IMR-90 (cell line): ENCODE results near the gene DIP2A. TPM values are rescaled to one million over a fixed set of nuclear protein-coding genes. Genes with fewer than 3 reads are reported as not detected.

ENCODE experiments used
- ATAC-seq: fragments of 200-7000 bp; cut with Tn5 transposase; 2 replicates; pipeline ENCODE4 v1.9.1; 2020; ENCODE audit warnings: low read depth, mild to moderate bottlenecking, moderate library complexity
- BruUV-seq: library from RNA; stranded (reverse); fragments of 400-500 nt; replicated peaks from 2 replicates; lab custom pipeline; 2021; lab: Mats Ljungman, UMichigan
- CTCF ChIA-PET: fragments of 300-600 bp; formaldehyde crosslinking; extraction: SDS; loops from one replicate; lab custom pipeline; 2021; ENCODE audit warnings: antibody characterized with exemption; lab: Yijun Ruan, JAX
- POLR2A ChIA-PET: fragments of 300-600 bp; sonication (Branson Sonifier 250); formaldehyde crosslinking; loops from one replicate; lab custom pipeline; 2022; ENCODE audit warnings: antibody characterized with exemption; ENCODE audit not compliant: unreplicated experiment; lab: Charles Lee
- DNase-seq: peaks from one replicate; pipeline ENCODE4 v3.0.0; 2013
- H2AFZ ChIP-seq: replicated peaks from 2 replicates; pipeline ENCODE3; 2013; ENCODE audit warnings: low read length, mild to moderate bottlenecking; ENCODE audit not compliant: poor library complexity
- H2AK5ac ChIP-seq: 2 replicates; pipeline ENCODE4 v1.6.1; 2013; ENCODE audit warnings: low read depth, low read length, inconsistent platforms
- H2AK9ac ChIP-seq: replicated peaks from 2 replicates; pipeline ENCODE3; 2013; ENCODE audit warnings: mild to moderate bottlenecking, low read depth, low read length, moderate library complexity; ENCODE audit not compliant: poor library complexity
- H2BK120ac ChIP-seq: 2 replicates; pipeline ENCODE4 v1.6.1; 2013; ENCODE audit warnings: low read depth, low read length, inconsistent platforms
- H2BK15ac ChIP-seq: 3 replicates; pipeline ENCODE4 v1.6.1; 2013; ENCODE audit warnings: low read depth, low read length, inconsistent platforms
- H2BK20ac ChIP-seq: 2 replicates; pipeline ENCODE4 v1.6.1; 2013; ENCODE audit warnings: low read depth, mild to moderate bottlenecking, inconsistent platforms, low read length, moderate library complexity
- H2BK5ac ChIP-seq: 2 replicates; pipeline ENCODE4 v1.6.1; 2013; ENCODE audit warnings: mild to moderate bottlenecking, low read depth, low read length, inconsistent platforms; ENCODE audit not compliant: poor library complexity, severe bottlenecking
- H3K14ac ChIP-seq: replicated peaks from 2 replicates; pipeline ENCODE4 v1.6.1; 2013; ENCODE audit warnings: low read depth, low read length, inconsistent platforms
- H3K18ac ChIP-seq: 2 replicates; pipeline ENCODE4 v1.6.1; 2013; ENCODE audit warnings: low read depth, low read length, control low read depth
- H3K23ac ChIP-seq: 2 replicates; pipeline ENCODE4 v1.6.1; 2013; ENCODE audit warnings: low read depth, low read length, inconsistent platforms
- H3K27ac ChIP-seq: 2 replicates; pipeline ENCODE4 v1.5.1; 2013; ENCODE audit warnings: mild to moderate bottlenecking, control low read depth, low read length; ENCODE audit not compliant: insufficient read depth
- H3K27me3 ChIP-seq: 2 replicates; pipeline ENCODE4 v1.6.1; 2013; ENCODE audit warnings: low read length; ENCODE audit not compliant: control insufficient read depth, insufficient read depth
- H3K36me3 ChIP-seq: 2 replicates; pipeline ENCODE4 v1.6.1; 2013; ENCODE audit warnings: low read length, mixed read lengths; ENCODE audit not compliant: control insufficient read depth, insufficient read depth
- H3K4ac ChIP-seq: 2 replicates; pipeline ENCODE4 v1.6.1; 2013; ENCODE audit warnings: low read depth, low read length, inconsistent platforms
- H3K4me1 ChIP-seq: 2 replicates; pipeline ENCODE4 v1.6.1; 2013; ENCODE audit warnings: low read length, mixed read lengths; ENCODE audit not compliant: control insufficient read depth, insufficient read depth
- H3K4me2 ChIP-seq: 2 replicates; pipeline ENCODE4 v1.6.1; 2013; ENCODE audit warnings: low read depth, mild to moderate bottlenecking, control low read depth, low read length, moderate library complexity
- H3K4me3 ChIP-seq: 2 replicates; pipeline ENCODE4 v1.5.1; 2013; ENCODE audit warnings: low read depth, mild to moderate bottlenecking, control low read depth, low read length, moderate library complexity; ENCODE audit not compliant: insufficient read depth
- H3K56ac ChIP-seq: 2 replicates; pipeline ENCODE4 v1.6.1; 2013; ENCODE audit warnings: low read length, inconsistent platforms; ENCODE audit not compliant: insufficient read depth; ENCODE audit errors: extremely low read depth
- H3K79me1 ChIP-seq, 2 experiments: 2 replicates each; pipeline ENCODE4 v1.6.1; 2013; ENCODE audit warnings: low read length in 2 of 2, inconsistent platforms in 1 of 2, low read depth in 1 of 2
- H3K9ac ChIP-seq: 2 replicates; pipeline ENCODE4 v1.6.1; 2013; ENCODE audit warnings: low read depth, low read length, control low read depth
- H3K9me1 ChIP-seq: 2 replicates; pipeline ENCODE4 v1.6.1; 2013; ENCODE audit warnings: low read length, inconsistent platforms; ENCODE audit not compliant: insufficient read depth
- H3K9me3 ChIP-seq: 2 replicates; pipeline ENCODE4 v1.6.1; 2013; ENCODE audit warnings: low read length; ENCODE audit not compliant: control insufficient read depth, insufficient read depth
- H4K20me1 ChIP-seq: 2 replicates; pipeline ENCODE4 v1.6.1; 2013; ENCODE audit warnings: low read length, inconsistent platforms; ENCODE audit not compliant: insufficient read depth
- H4K5ac ChIP-seq: 2 replicates; pipeline ENCODE4 v1.6.1; 2013; ENCODE audit warnings: mild to moderate bottlenecking, low read depth, low read length, control low read depth
- H4K8ac ChIP-seq, 2 experiments: 2 replicates each; pipeline ENCODE4 v1.6.1; 2013; ENCODE audit warnings: low read depth in 2 of 2, low read length in 2 of 2, control low read depth in 1 of 2, inconsistent platforms in 1 of 2
- H4K91ac ChIP-seq: 2 replicates; pipeline ENCODE4 v1.6.1; 2013; ENCODE audit warnings: low read depth, low read length, inconsistent platforms; ENCODE audit not compliant: insufficient read depth
- BHLHE40 ChIP-seq: fragments of 150-350 bp; IDR thresholded peaks from 2 replicates; pipeline ENCODE4 v1.6.1; 2016; ENCODE audit warnings: mild to moderate bottlenecking, low read depth, low read length
- MAFK ChIP-seq: IDR thresholded peaks from 2 replicates; pipeline ENCODE4 v1.6.1; 2012; ENCODE audit warnings: low read depth, low read length, improper control_type of control experiment
- MAZ ChIP-seq: IDR thresholded peaks from 2 replicates; pipeline ENCODE4 v1.6.1; 2012; ENCODE audit warnings: low read depth, mild to moderate bottlenecking, low read length, improper control_type of control experiment, moderate library complexity, borderline replicate concordance
- MXI1 ChIP-seq: IDR thresholded peaks from 2 replicates; pipeline ENCODE4 v1.6.1; 2012; ENCODE audit warnings: low read depth, mild to moderate bottlenecking, low read length, moderate library complexity, borderline replicate concordance
- POLR2A ChIP-seq: IDR thresholded peaks from 2 replicates; pipeline ENCODE4 v1.6.1; 2012; ENCODE audit warnings: mild to moderate bottlenecking, low read depth, low read length
- RAD21 ChIP-seq: IDR thresholded peaks from 2 replicates; pipeline ENCODE4 v1.6.1; 2012; ENCODE audit warnings: low read length, improper control_type of control experiment
- SMC3 ChIP-seq: fragments of 150-350 bp; IDR thresholded peaks from 2 replicates; pipeline ENCODE4 v1.6.1; 2016; ENCODE audit warnings: low read depth, mild to moderate bottlenecking, antibody characterized with exemption, low read length, moderate library complexity
- WGBS, 2 experiments: methylation state at CpG; one replicate each; pipeline versions ENCODE4 v1.1.5 to v1.1.7; 2013; ENCODE audit warnings: missing lambda C conversion rate in 2 of 2; ENCODE audit not compliant: insufficient read length in 1 of 2; ENCODE audit errors: extremely low coverage in 2 of 2; 5-methylcytosine and 5-hydroxymethylcytosine counted together
- dilution Hi-C: fragments of 300-500 bp; cut with HindIII; formaldehyde crosslinking; loops from one replicate; pipeline ENCODE4 v1.14.3; 2018; ENCODE audit warnings: low sequenced_read_pairs; ENCODE audit not compliant: unreplicated experiment
- in situ Hi-C: fragments of 300-500 bp; cut with MboI; formaldehyde crosslinking; loops from 3 replicates; pipeline ENCODE4 v1.14.3; 2019; ENCODE audit warnings: low sequenced_read_pairs, inconsistent platforms, mixed read lengths
- intact Hi-C: fragments of 100-400 bp; cut with micrococcal nuclease; formaldehyde crosslinking; loops from 2 replicates; pipeline ENCODE4 v1.10.0; 2022
- polyA plus RNA-seq, 3 experiments: library from polyadenylated mRNA; depleted of rRNA; stranded (reverse); fragments of >200 nt; gene quantifications; 2 replicates each; pipeline ENCODE4 v1.2.3, GENCODE V29; 2012; ENCODE audit warnings: low replicate concordance in 1 of 3
- total RNA-seq: library from RNA; depleted of rRNA; stranded (reverse); fragments of >200 nt; gene quantifications from 2 replicates; pipeline ENCODE4 v1.2.3, GENCODE V29; 2012
- TF ChIP-seq, protein P1 (sequence below): conservative IDR thresholded peaks from 2 replicates; pipeline ENCODE4 v1.5.1; 2012; ENCODE audit warnings: mild to moderate bottlenecking, low read depth, low read length, improper control_type of control experiment
- TF ChIP-seq, protein P2 (sequence below): fragments of 150-350 bp; IDR thresholded peaks from 2 replicates; pipeline ENCODE4 v1.6.1; 2016; ENCODE audit warnings: low read depth, mild to moderate bottlenecking, low read length, moderate library complexity, borderline replicate concordance

Gene DIP2A
- total and polyA plus RNA-seq, 2 of the 4 experiments (the other 2 are of a cell fraction), result 17.9 to 24.3 TPM

GRCh38 chr21:46448108-46448507 is 10.6 kb upstream of the DIP2A start:
- no TSS peak for BruUV-seq
- H2AK9ac ChIP-seq, result no peak overlapping the region
- no peak overlapping the region for H4K5ac ChIP-seq
- TF ChIP-seq RAD21 (no peak), BHLHE40 (no peak), MAZ (no peak), MXI1 (no peak), MAFK (no peak), POLR2A (no peak), SMC3 (no peak)
- TF ChIP-seq, protein P1, sequence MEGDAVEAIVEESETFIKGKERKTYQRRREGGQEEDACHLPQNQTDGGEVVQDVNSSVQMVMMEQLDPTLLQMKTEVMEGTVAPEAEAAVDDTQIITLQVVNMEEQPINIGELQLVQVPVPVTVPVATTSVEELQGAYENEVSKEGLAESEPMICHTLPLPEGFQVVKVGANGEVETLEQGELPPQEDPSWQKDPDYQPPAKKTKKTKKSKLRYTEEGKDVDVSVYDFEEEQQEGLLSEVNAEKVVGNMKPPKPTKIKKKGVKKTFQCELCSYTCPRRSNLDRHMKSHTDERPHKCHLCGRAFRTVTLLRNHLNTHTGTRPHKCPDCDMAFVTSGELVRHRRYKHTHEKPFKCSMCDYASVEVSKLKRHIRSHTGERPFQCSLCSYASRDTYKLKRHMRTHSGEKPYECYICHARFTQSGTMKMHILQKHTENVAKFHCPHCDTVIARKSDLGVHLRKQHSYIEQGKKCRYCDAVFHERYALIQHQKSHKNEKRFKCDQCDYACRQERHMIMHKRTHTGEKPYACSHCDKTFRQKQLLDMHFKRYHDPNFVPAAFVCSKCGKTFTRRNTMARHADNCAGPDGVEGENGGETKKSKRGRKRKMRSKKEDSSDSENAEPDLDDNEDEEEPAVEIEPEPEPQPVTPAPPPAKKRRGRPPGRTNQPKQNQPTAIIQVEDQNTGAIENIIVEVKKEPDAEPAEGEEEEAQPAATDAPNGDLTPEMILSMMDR, result no peak
- TF ChIP-seq, protein P2, sequence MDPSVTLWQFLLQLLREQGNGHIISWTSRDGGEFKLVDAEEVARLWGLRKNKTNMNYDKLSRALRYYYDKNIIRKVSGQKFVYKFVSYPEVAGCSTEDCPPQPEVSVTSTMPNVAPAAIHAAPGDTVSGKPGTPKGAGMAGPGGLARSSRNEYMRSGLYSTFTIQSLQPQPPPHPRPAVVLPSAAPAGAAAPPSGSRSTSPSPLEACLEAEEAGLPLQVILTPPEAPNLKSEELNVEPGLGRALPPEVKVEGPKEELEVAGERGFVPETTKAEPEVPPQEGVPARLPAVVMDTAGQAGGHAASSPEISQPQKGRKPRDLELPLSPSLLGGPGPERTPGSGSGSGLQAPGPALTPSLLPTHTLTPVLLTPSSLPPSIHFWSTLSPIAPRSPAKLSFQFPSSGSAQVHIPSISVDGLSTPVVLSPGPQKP, result no peak
- CTCF ChIA-PET, result no interaction called here
- no peak overlapping the region for H3K27ac ChIP-seq
- dilution Hi-C loops (no loop called here), in situ Hi-C loops (no loop called here), intact Hi-C loops (no loop called here)
- no peaks in the 10 kb centered on the region; the same call in 1 of the 2 replicates for H4K20me1 ChIP-seq
- no peak overlapping the region for H2BK15ac ChIP-seq
- H3K4ac ChIP-seq, result no peak overlapping the region
- no peak overlapping the region for H2BK20ac ChIP-seq
- H3K9me3 ChIP-seq, result peaks cover 6% of the 10 kb centered on the region
- H3K18ac ChIP-seq, result no peak overlapping the region
- no peak overlapping the region for H3K23ac ChIP-seq
- no peak overlapping the region for H3K56ac ChIP-seq
- no peak overlapping the region for H3K9ac ChIP-seq
- H2AK5ac ChIP-seq, result no peak overlapping the region
- peaks cover 10 to 50% of the 10 kb centered on the region in 2 experiments for H3K79me1 ChIP-seq
- DNase-seq (no peak), ATAC-seq (no peak)
- no peak overlapping the region for H2BK120ac ChIP-seq
- no peak overlapping the region for H4K91ac ChIP-seq
- WGBS, 2 experiments, result no CpG with 5 or more reads among the region's 5 CpGs
- H3K36me3 ChIP-seq, result peaks cover 9% of the 10 kb centered on the region
- H2BK5ac ChIP-seq, result no peak overlapping the region
- H3K4me1 ChIP-seq, result peaks cover 2% of the 10 kb centered on the region; the same call in 1 of the 2 replicates
- no peak overlapping the region for H3K4me3 ChIP-seq
- peaks cover 6% of the 10 kb centered on the region for H3K9me1 ChIP-seq
- no peak overlapping the region for H4K8ac ChIP-seq
- POLR2A ChIA-PET, result no interaction called here
- H3K27me3 ChIP-seq, result no peaks in the 10 kb centered on the region
- H3K4me2 ChIP-seq, result no peak overlapping the region
- H3K14ac ChIP-seq, result no peak overlapping the region
- no peak overlapping the region for H2AFZ ChIP-seq
